ENCODE data around the gene GNPTAB. TPM values are rescaled to one million over a fixed set of nuclear protein-coding genes. Genes with fewer than 3 reads are reported as not detected.

Gene GNPTAB
- total RNA-seq, 2 donors from 2014 or later, result 24.0 to 28.3 TPM

DNA sequence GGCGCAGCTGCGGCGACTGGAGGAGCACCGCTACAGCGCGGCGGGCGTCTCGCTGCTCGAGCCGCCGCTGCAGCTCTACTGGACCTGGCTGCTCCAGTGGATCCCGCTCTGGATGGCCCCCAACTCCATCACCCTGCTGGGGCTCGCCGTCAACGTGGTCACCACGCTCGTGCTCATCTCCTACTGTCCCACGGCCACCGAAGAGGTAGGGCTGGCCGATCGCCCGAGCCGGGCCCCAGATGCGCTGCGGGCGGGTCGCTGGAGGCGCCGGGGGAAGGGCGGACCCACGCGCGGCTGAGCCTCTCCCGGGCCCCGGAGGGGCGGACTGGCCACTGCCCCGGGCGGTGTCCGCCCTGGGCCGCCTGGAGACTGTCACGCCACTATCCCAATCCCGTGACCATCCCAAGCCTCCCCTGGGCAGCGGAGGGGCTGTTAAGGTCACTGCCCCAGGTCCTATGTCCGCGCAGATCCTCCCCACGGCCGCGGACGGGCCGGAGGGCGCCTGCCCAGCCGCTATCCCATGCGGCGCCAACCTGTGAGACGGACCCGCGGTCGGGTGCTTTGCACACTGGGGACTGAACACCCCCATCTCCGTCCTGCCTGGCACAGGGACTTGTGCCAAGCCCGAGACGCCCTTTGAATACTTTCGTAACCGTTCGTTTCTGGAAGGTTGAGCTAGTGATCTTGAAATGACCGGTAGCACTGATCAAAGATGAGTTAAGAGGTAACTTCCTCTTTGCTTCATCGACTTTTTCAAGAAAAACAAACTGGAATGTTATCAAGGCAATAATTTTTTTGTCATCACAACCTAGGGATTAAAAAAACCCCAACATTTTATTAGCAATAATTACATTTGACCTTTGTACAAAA lies 132.6 kb downstream of the GNPTAB start:
- DNase-seq (ENCODE audit: low spot score) (no peak), ATAC-seq (ENCODE audit: insufficient number of reproducible peaks, low FRiP score, low read depth) (peak; percentile 30)
- H3K4me1 ChIP-seq (ENCODE audit: control insufficient read depth in 1 of 2, low read depth in 2 of 2), result peaks cover 9 to 47% of the 10 kb centered on the region in 2 donors
- peak overlapping the region; percentile 82 to 86 for H3K27ac ChIP-seq
- H3K27me3 ChIP-seq (replicated peaks; ENCODE audit: insufficient read depth), result no peaks in the 10 kb centered on the region
- no peaks in the 10 kb centered on the region for H3K36me3 ChIP-seq
- no peaks in the 10 kb centered on the region for H3K9me3 ChIP-seq
- H3K4me3 ChIP-seq, result peak overlapping the region; percentile 85
- TF ChIP-seq, protein P1, sequence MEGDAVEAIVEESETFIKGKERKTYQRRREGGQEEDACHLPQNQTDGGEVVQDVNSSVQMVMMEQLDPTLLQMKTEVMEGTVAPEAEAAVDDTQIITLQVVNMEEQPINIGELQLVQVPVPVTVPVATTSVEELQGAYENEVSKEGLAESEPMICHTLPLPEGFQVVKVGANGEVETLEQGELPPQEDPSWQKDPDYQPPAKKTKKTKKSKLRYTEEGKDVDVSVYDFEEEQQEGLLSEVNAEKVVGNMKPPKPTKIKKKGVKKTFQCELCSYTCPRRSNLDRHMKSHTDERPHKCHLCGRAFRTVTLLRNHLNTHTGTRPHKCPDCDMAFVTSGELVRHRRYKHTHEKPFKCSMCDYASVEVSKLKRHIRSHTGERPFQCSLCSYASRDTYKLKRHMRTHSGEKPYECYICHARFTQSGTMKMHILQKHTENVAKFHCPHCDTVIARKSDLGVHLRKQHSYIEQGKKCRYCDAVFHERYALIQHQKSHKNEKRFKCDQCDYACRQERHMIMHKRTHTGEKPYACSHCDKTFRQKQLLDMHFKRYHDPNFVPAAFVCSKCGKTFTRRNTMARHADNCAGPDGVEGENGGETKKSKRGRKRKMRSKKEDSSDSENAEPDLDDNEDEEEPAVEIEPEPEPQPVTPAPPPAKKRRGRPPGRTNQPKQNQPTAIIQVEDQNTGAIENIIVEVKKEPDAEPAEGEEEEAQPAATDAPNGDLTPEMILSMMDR (IDR thresholded peaks at IDR 0.05), result no peak

DNA sequence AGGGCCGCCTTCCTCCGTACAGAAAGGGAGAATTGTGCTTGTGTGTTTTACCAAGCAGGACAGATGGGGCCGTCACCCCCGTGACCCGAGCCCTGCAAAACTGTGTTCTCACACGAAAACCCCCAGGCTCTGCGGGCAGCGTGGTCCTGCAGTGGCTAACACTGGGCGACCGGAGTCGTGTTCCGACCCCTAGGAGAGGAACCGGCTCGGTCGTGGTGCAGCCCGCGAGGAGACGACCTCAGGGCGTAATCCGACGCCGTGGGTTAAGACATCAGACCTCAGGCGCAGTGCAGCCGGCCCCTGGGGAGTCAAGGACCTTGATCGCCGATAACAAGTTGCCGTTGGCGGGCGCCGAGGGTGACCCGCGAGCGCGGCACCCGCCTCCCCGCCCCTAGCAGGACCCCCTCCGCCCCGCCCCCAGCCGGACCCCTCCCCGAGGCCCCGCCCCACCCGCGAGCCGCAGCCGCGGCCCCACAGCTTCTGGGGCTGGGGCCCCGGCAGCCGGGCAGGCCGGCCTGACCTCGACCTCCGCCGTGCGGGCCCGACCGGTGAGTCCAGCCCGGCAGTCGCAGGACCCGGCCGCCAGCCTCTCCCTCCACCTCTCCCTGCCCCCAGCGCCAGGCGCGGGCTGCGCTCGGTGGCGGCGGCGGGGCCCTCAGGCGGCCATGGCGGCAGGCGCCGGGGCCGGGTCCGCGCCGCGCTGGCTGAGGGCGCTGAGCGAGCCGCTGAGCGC lies 133.4 kb downstream of the GNPTAB start, which contains the start of gene CHPT1:
CHPT1 (plus strand) TSS at position 444 of the 733 bp plus-strand sequence; CDS start at position 666, 222 bp downstream.
- no peaks in the 10 kb centered on the region for H3K27me3 ChIP-seq (replicated peaks; ENCODE audit: insufficient read depth)
- no peaks in the 10 kb centered on the region for H3K36me3 ChIP-seq
- H3K9me3 ChIP-seq, result no peaks in the 10 kb centered on the region
- ATAC-seq (ENCODE audit: insufficient number of reproducible peaks, low FRiP score, low read depth) (peak; percentile 32), DNase-seq (ENCODE audit: low spot score) (peak; percentile 5)
- peak within 1 kb of the TSS; percentile 85 for H3K4me3 ChIP-seq
- H3K27ac ChIP-seq, result peak within 1 kb of the TSS; percentile 82 to 86
- TF ChIP-seq, protein P1 (IDR thresholded peaks at IDR 0.05), result no peak
- H3K4me1 ChIP-seq (ENCODE audit: control insufficient read depth in 1 of 2, low read depth in 2 of 2), result peaks cover 6 to 47% of the 10 kb centered on the region in 2 donors

DNA sequence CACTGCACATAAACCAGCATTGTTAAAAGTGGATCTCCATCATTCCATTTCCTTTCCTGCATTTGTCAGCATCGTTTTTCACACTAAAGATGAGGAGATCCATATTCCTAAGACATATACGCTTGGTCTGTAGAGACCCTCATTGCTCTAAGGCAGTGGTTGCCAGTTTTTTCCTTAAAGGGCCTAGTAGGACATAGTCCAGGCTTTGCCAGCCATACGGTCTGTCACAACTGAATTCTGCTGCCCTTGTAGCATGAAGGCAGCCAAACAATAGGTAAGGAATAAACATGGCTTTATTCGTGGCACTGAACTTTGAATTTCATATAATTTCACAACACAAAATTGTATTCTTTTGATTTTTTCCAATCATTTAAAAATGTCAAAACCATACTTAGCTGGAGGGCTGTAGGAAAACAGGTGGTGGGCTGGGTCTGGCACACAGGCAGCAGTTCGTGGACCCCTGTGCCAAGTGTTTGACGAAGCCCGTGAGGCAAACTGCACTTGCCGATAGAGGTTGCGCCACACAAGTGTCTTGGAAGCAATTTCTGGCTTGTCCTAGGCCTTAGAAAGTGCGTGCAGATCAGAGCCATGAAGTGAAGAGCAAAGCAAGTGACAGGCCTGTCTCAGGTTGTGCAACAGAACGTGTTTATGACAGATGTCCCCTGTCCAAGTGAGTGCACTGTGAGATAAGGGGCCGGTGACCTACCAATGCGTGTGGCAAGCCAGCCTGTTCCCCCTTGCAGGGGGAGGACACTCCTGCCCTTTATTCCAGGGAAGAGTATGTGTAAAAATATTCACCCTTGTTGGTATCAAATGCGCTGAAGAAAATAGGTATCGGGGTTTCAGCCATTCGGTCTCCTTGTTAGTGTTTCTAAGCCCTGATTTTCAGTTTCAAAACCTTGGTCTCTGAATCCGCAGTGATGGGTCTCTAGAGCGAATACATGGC lies 134.2 kb downstream of the GNPTAB start:
- H3K27me3 ChIP-seq (replicated peaks; ENCODE audit: insufficient read depth), result no peaks in the 10 kb centered on the region
- H3K4me3 ChIP-seq, result peak overlapping the region; percentile 85
- TF ChIP-seq, protein P1 (IDR thresholded peaks at IDR 0.05), result no peak
- no peaks in the 10 kb centered on the region for H3K36me3 ChIP-seq
- peak overlapping the region; percentile 82 to 86 for H3K27ac ChIP-seq
- H3K9me3 ChIP-seq, result no peaks in the 10 kb centered on the region
- no peak for DNase-seq (ENCODE audit: low spot score)
- ATAC-seq (ENCODE audit: insufficient number of reproducible peaks, low FRiP score, low read depth), result peak; percentile 27
- H3K4me1 ChIP-seq (ENCODE audit: control insufficient read depth in 1 of 2, low read depth in 2 of 2), result peaks cover 6 to 43% of the 10 kb centered on the region in 2 donors

DNA sequence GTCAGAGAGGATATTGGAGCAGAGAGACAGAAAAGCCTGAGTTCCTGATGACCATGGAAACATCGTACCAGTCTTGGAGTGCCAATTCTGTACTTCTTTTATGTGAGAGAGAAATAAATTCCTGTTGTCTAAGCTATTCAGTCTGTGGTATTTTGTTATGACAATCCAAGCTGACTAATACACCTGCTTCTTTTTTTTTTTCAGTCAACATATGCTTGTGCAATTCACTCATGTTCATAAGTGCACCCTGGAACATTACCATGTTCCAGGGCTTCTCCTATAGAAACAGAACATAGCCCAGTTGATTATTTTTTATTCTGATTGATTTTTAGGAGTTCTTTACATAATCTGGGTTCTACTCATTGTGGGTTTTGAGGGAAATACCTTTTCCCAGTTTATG lies 135.1 kb downstream of the GNPTAB start:
- no peak overlapping the region for H3K4me3 ChIP-seq
- TF ChIP-seq, protein P1 (IDR thresholded peaks at IDR 0.05), result no peak

More for the DNA sequence above, 135.1 kb downstream of the GNPTAB start:
- Histone ChIP-seq H3K36me3 (no peaks in the 10 kb centered on the region), H3K9me3 (no peaks in the 10 kb centered on the region), H3K27ac (no peak overlapping the region), H3K4me1 (ENCODE audit: control insufficient read depth in 1 of 2, low read depth in 2 of 2) (peaks cover 5 to 35% of the 10 kb centered on the region in 2 donors), H3K27me3 (replicated peaks; ENCODE audit: insufficient read depth) (no peaks in the 10 kb centered on the region)
- no peak for ATAC-seq (ENCODE audit: insufficient number of reproducible peaks, low FRiP score, low read depth)
- DNase-seq (ENCODE audit: low spot score), result no peak

Other genes with a start within 250 kb of the GNPTAB start
- 1 to 10 TPM in 1 of 2 donors, under 1 TPM in 1; 0.49 to 1.5 TPM for gene MYBPC1, start 236.0 kb downstream of the GNPTAB start, total RNA-seq
- 10 to 100 TPM; 47.6 to 64.2 TPM for gene CHPT1, start 133.3 kb downstream of the GNPTAB start, total RNA-seq
- gene SYCP3, start 91.5 kb downstream of the GNPTAB start, total RNA-seq, result not detected
- gene DRAM1, start 46.6 kb upstream of the GNPTAB start, total RNA-seq, result 10 to 100 TPM; 24.2 to 35.3 TPM
- gene WASHC3, start 231.0 kb upstream of the GNPTAB start, total RNA-seq, result 10 to 100 TPM; 46.8 to 73.6 TPM